Fibroblast of lung (primary cell): Measurements from ENCODE around the gene XRCC4. TPM values are rescaled to one million over a fixed set of nuclear protein-coding genes. Genes with fewer than 3 reads are reported as not detected.

ENCODE experiments used
- DNase-seq, 2 donors: peaks; one replicate each; pipeline versions ENCODE4 v3.0.0 to v3.0.0-alpha.2; 2010; ENCODE audit warnings: low read depth in 2 of 2
- H2AFZ ChIP-seq: 2 replicates; pipeline ENCODE4 v1.5.1; 2012; ENCODE audit warnings: low read length, control low read depth, inconsistent platforms
- H3K27ac ChIP-seq: 2 replicates; pipeline ENCODE4 v1.5.1; 2011; ENCODE audit warnings: low read length, control low read depth; ENCODE audit not compliant: insufficient read depth
- H3K27me3 ChIP-seq: 2 replicates; pipeline ENCODE4 v1.5.1; 2011; ENCODE audit warnings: mild to moderate bottlenecking, low read length; ENCODE audit not compliant: control insufficient read depth, insufficient read depth
- H3K36me3 ChIP-seq: 2 replicates; pipeline ENCODE4 v1.5.1; 2011; ENCODE audit warnings: low read length; ENCODE audit not compliant: control insufficient read depth, insufficient read depth
- H3K4me1 ChIP-seq: 2 replicates; pipeline ENCODE4 v1.5.1; 2011; ENCODE audit warnings: low read length; ENCODE audit not compliant: control insufficient read depth, insufficient read depth; ENCODE audit errors: extremely low read depth
- H3K4me2 ChIP-seq: 2 replicates; pipeline ENCODE4 v1.5.1; 2011; ENCODE audit warnings: low read length, control low read depth; ENCODE audit not compliant: insufficient read depth; ENCODE audit errors: extremely low read depth
- H3K4me3 ChIP-seq, 4 experiments: fragments of 200-600 bp in 1 of 4; sonication (generic) in 1 of 4; replicated peaks in 1 of 4; 2 replicates each; pipeline ENCODE4 v1.5.1; 2011 to 2016; ENCODE audit warnings: low read length in 4 of 4, low read depth in 3 of 4, mild to moderate bottlenecking in 3 of 4, control low read depth in 2 of 4, inconsistent platforms in 1 of 4, mixed read lengths in 1 of 4; ENCODE audit not compliant: insufficient read depth in 1 of 4; ENCODE audit errors: control extremely low read depth in 1 of 4
- H3K79me2 ChIP-seq: 2 replicates; pipeline ENCODE4 v1.5.1; 2012; ENCODE audit warnings: mild to moderate bottlenecking, low read length, inconsistent platforms; ENCODE audit not compliant: control insufficient read depth, insufficient read depth
- H3K9ac ChIP-seq: 2 replicates; pipeline ENCODE4 v1.5.1; 2011; ENCODE audit warnings: mild to moderate bottlenecking, low read length, control low read depth; ENCODE audit not compliant: insufficient read depth
- H3K9me3 ChIP-seq: 2 replicates; pipeline ENCODE4 v1.5.1; 2012; ENCODE audit warnings: low read depth, low read length; ENCODE audit not compliant: control insufficient read depth, insufficient read depth
- H4K20me1 ChIP-seq: 2 replicates; pipeline ENCODE4 v1.5.1; 2011; ENCODE audit warnings: low read length; ENCODE audit not compliant: control insufficient read depth, insufficient read depth; ENCODE audit errors: extremely low read depth
- EZH2 ChIP-seq: IDR thresholded peaks from 2 replicates; pipeline ENCODE4 v1.5.1; 2012; ENCODE audit warnings: low read length, control low read depth, mild to moderate bottlenecking; ENCODE audit errors: missing control alignments
- polyA plus RNA-seq, 2 donors: library from polyadenylated mRNA; depleted of rRNA in 1 of 2; stranded (reverse) in 1 of 2; unstranded in 1 of 2; fragments of >200 nt; gene quantifications; 2 replicates each; pipeline ENCODE4 v1.2.1, GENCODE V29; 2011 to 2012; ENCODE audit warnings: missing spikeins in 1 of 2
- total RNA-seq: library from RNA; depleted of rRNA; stranded (reverse); fragments of >200 nt; gene quantifications from 2 replicates; pipeline ENCODE4 v1.2.1, GENCODE V29; 2014
- TF ChIP-seq, protein P1 (sequence below), 2 donors: IDR thresholded peaks in 1 of 2; conservative IDR thresholded peaks in 1 of 2; 1 replicate in 1 of 2; 2 replicates in 1 of 2; pipeline ENCODE4 v1.5.1; 2011 to 2012; ENCODE audit warnings: low read length in 2 of 2, control low read depth in 1 of 2, inconsistent platforms in 1 of 2, low read depth in 1 of 2, mild to moderate bottlenecking in 1 of 2

XRCC4 gene
- total and polyA plus RNA-seq, 2 donors (not counting 1 experiment from before 2014, with no cell fraction given), result 7.5 to 7.6 TPM

DNA sequence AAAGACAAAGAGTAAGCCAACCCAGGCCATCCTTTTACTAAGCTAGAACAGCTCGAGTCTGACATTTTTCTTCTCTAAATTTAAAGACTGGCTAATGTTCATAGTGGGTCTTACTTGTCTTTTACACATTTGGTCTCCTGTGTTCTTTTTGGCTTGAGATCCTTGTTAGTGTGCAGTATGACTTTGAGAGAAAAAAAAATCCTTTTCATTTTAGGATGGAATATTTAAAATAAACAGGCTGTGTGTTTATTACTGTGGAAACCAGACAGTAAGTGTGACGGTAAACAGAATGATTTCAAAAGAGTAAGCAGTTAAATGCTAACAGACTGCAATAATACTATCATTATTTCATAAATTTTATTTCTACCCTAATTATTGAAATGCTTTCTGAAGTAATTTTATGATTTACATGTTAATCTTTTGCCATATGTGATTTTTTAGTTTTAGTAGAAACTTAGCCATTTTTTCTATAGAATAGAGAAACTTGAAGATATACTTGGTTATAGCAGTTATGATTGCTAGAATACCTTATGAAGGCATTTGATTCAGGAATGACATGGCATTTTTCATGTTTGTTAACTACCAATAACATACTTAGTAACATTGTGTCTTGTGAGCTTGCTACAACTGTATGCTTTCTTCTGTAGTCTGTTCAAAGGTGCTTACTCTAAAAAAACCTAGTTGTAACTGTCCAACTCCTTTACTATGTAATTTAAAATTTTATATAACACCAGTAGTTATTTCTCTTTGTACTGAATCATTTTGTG lies 92.4 kb downstream of the XRCC4 start:
- no peaks in the 10 kb centered on the region for H4K20me1 ChIP-seq
- H3K27ac ChIP-seq, result no peak overlapping the region
- no peak overlapping the region for H3K9ac ChIP-seq
- no peaks in the 10 kb centered on the region for H3K9me3 ChIP-seq
- no peak overlapping the region for H3K4me3 ChIP-seq
- H3K79me2 ChIP-seq, result no peaks in the 10 kb centered on the region
- DNase-seq, result no peak
- no peak overlapping the region for H2AFZ ChIP-seq
- H3K36me3 ChIP-seq, result no peaks in the 10 kb centered on the region
- no peak overlapping the region for H3K4me2 ChIP-seq
- H3K4me1 ChIP-seq, result no peaks in the 10 kb centered on the region
- TF ChIP-seq, protein P1, sequence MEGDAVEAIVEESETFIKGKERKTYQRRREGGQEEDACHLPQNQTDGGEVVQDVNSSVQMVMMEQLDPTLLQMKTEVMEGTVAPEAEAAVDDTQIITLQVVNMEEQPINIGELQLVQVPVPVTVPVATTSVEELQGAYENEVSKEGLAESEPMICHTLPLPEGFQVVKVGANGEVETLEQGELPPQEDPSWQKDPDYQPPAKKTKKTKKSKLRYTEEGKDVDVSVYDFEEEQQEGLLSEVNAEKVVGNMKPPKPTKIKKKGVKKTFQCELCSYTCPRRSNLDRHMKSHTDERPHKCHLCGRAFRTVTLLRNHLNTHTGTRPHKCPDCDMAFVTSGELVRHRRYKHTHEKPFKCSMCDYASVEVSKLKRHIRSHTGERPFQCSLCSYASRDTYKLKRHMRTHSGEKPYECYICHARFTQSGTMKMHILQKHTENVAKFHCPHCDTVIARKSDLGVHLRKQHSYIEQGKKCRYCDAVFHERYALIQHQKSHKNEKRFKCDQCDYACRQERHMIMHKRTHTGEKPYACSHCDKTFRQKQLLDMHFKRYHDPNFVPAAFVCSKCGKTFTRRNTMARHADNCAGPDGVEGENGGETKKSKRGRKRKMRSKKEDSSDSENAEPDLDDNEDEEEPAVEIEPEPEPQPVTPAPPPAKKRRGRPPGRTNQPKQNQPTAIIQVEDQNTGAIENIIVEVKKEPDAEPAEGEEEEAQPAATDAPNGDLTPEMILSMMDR (conservative IDR thresholded peaks at IDR 0.05 in 1 of 2, IDR thresholded peaks at IDR 0.05 in 1 of 2; ENCODE audit: low read depth in 1 of 2, low read length in 2 of 2), result no peak
- TF ChIP-seq EZH2, result no peak
- H3K27me3 ChIP-seq, result no peaks in the 10 kb centered on the region

DNA sequence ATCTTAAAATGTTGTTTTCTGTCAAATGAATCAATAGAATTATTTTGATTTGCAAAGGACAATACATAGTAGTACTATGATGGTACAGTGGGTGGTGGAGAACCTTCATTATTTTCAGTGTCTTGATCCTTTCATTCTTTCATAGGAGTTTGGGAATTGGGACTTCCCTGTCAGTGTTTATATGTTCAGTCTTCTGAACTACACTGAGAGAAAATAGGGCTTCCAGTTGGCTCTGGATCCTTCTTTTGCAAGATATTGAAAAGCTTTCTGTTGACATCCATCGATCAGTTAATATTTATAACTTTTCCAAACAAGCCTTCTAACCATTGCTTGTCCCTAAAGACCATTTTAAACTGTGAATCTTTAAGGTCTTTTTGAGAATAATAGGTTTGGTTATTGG lies 94.7 kb downstream of the XRCC4 start:
- H3K27me3 ChIP-seq, result no peaks in the 10 kb centered on the region
- no peak for DNase-seq
- no peak for TF ChIP-seq EZH2
- TF ChIP-seq, protein P1 (conservative IDR thresholded peaks at IDR 0.05 in 1 of 2, IDR thresholded peaks at IDR 0.05 in 1 of 2; ENCODE audit: low read depth in 1 of 2, low read length in 2 of 2), result no peak
- H3K36me3 ChIP-seq, result no peaks in the 10 kb centered on the region
- no peak overlapping the region for H3K4me2 ChIP-seq
- no peaks in the 10 kb centered on the region for H3K9me3 ChIP-seq
- no peaks in the 10 kb centered on the region for H4K20me1 ChIP-seq
- no peak overlapping the region for H2AFZ ChIP-seq
- H3K4me3 ChIP-seq, result no peak overlapping the region
- no peaks in the 10 kb centered on the region for H3K79me2 ChIP-seq
- no peak overlapping the region for H3K9ac ChIP-seq
- no peaks in the 10 kb centered on the region for H3K4me1 ChIP-seq
- no peak overlapping the region for H3K27ac ChIP-seq

DNA sequence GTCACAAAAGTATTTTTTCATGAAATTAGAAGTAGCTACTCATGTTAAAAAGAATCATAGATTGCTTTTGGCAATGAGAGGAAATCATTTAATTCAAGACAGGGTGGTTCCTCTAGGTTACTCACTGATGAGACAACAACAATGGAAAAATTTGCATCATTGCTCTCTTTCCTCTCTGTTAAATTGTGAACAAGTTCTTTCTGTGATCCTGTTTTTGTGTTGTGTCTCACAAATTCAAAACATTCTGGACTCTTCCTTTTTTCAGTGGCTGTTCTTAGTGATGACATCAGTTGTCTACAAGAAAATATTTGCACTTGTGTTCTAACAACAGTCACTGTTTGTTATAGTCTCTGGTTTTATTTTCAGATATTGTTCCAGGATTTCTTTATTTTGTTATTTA lies 95.3 kb downstream of the XRCC4 start:
- Histone ChIP-seq H3K4me1 (no peaks in the 10 kb centered on the region), H3K4me3 (no peak overlapping the region), H3K79me2 (no peaks in the 10 kb centered on the region), H3K36me3 (no peaks in the 10 kb centered on the region), H3K9ac (no peak overlapping the region), H3K27me3 (no peaks in the 10 kb centered on the region), H3K9me3 (no peaks in the 10 kb centered on the region), H2AFZ (no peak overlapping the region), H3K4me2 (no peak overlapping the region), H3K27ac (no peak overlapping the region), H4K20me1 (no peaks in the 10 kb centered on the region)
- DNase-seq, result no peak
- no peak for TF ChIP-seq EZH2
- TF ChIP-seq, protein P1 (conservative IDR thresholded peaks at IDR 0.05 in 1 of 2, IDR thresholded peaks at IDR 0.05 in 1 of 2; ENCODE audit: low read depth in 1 of 2, low read length in 2 of 2), result no peak
